Activated CD4-positive, alpha-beta T cell treated with anti-CD3 and anti-CD28 coated beads, Interleukin-2, amount 50 U/mL, for 1 hour (primary cell): ENCODE measurements around the gene RBPJ.

Source experiments
- DNase-seq: peaks from one replicate; pipeline ENCODE4 v3.0.0-alpha.2; 2020

RBPJ gene

GRCh38 chr4:26320538-26321372, at the start of gene RBPJ:
RBPJ (plus strand) TSS chr4:26321014; CDS start chr4:26321029, 15 bp downstream.
- peak; percentile 83 for DNase-seq

GRCh38 chr4:26271703-26272102, 49.1 kb upstream of the RBPJ start:
- no peak for DNase-seq

- DNase-seq: no peak
These were observed 47.9 kb upstream of the RBPJ start for GRCh38 chr4:26272654-26273615.

- no peak for DNase-seq
These were observed 47.2 kb upstream of the RBPJ start for GRCh38 chr4:26273616-26273980.

- DNase-seq: no peak
These were observed 45.5 kb upstream of the RBPJ start for GRCh38 chr4:26275281-26275680.

GRCh38 chr4:26279446-26279845, 41.4 kb upstream of the RBPJ start:
- no peak for DNase-seq

GRCh38 chr4:26281881-26282280, 38.9 kb upstream of the RBPJ start:
- DNase-seq: no peak

GRCh38 chr4:26284536-26284935, 36.3 kb upstream of the RBPJ start:
- DNase-seq: no peak

GRCh38 chr4:26285272-26285671, 35.5 kb upstream of the RBPJ start:
- no peak for DNase-seq

- no peak for DNase-seq
These were observed 33.1 kb upstream of the RBPJ start for GRCh38 chr4:26287756-26288155.

- DNase-seq: no peak
These were observed 32.4 kb upstream of the RBPJ start for GRCh38 chr4:26288355-26288909.

- no peak for DNase-seq
These were observed 31.4 kb upstream of the RBPJ start for GRCh38 chr4:26289401-26289800.

GRCh38 chr4:26290321-26290720, 30.5 kb upstream of the RBPJ start:
- DNase-seq: no peak

GRCh38 chr4:26294904-26295303, 25.9 kb upstream of the RBPJ start:
- no peak for DNase-seq

GRCh38 chr4:26296021-26296420, 24.8 kb upstream of the RBPJ start:
- no peak for DNase-seq

- no peak for DNase-seq
These were observed 24.3 kb upstream of the RBPJ start for GRCh38 chr4:26296514-26296913.

- DNase-seq: no peak
These were observed 23.6 kb upstream of the RBPJ start for GRCh38 chr4:26297219-26297618.

- DNase-seq: no peak
These were observed 22.4 kb upstream of the RBPJ start for GRCh38 chr4:26298198-26298947.

- DNase-seq: no peak
These were observed 21.4 kb upstream of the RBPJ start for GRCh38 chr4:26299254-26299882.

- no peak for DNase-seq
These were observed 20.2 kb upstream of the RBPJ start for GRCh38 chr4:26300314-26301307.
